Measurements from ENCODE around the gene TF. TPM values are rescaled to one million over a fixed set of nuclear protein-coding genes. Genes with fewer than 3 reads are reported as not detected.

Gene TF
- polyA plus RNA-seq, 3 donors: 0.73 TPM; not detected in 2

DNA sequence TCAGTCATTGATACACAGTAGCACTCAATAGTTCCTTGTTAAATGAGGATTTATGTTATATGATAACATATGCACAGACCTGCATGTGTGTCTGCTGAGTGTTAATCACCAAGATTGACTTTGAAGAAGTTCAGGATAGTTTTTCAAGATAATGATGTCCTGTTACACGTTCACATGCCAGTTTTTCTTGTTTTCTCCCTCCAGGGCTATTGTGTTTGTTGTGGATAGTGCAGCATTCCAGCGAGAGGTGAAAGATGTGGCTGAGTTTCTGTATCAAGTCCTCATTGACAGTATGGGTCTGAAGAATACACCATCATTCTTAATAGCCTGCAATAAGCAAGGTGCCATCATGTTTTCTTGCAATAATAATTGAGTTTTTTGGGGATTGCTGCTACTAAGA lies 69.2 kb downstream of the TF start:
- H3K36me3 ChIP-seq (replicated peaks in 1 of 2; ENCODE audit: control insufficient read depth in 1 of 2, insufficient read depth in 2 of 2, low read length in 2 of 2): peaks cover 68 to 89% of the 10 kb centered on the region in 2 donors
- intact Hi-C loops (cut with micrococcal nuclease): no loop called here
- Mint-ChIP-seq H3K9me3 (no peaks in the 10 kb centered on the region), H3K4me3 (no peak overlapping the region), H3K27ac (no peak overlapping the region), H3K27me3 (ENCODE audit: low read depth in 3 of 3) (no peaks in the 10 kb centered on the region), H3K4me1 (no peaks in the 10 kb centered on the region), H3K36me3 (peaks cover 66 to 82% of the 10 kb centered on the region in 2 donors)
- no peaks in the 10 kb centered on the region for H3K9me3 ChIP-seq (replicated peaks in 1 of 2; ENCODE audit: control insufficient read depth in 1 of 2, insufficient read depth in 1 of 2, low read length in 2 of 2)
- 88% methylated on average over 1 of the region's 2 CpGs for WGBS (ENCODE audit: insufficient coverage)
- no peaks in the 10 kb centered on the region for H3K27me3 ChIP-seq (ENCODE audit: control insufficient read depth in 2 of 2, insufficient read depth in 2 of 2, low read length in 2 of 2)
- no peaks in the 10 kb centered on the region for H3K79me2 ChIP-seq (ENCODE audit: insufficient read depth, low read length)
- H3K4me3 ChIP-seq (replicated peaks in 1 of 3; ENCODE audit: low read depth in 2 of 3, low read length in 3 of 3): no peak overlapping the region
- H3K4me2 ChIP-seq (replicated peaks; ENCODE audit: extremely low read depth, low read length, poor library complexity, severe bottlenecking): no peak overlapping the region
- no peak for DNase-seq
- H3K27ac ChIP-seq (ENCODE audit: low read depth in 1 of 2, low read length in 2 of 2): no peak overlapping the region
- H3K4me1 ChIP-seq (ENCODE audit: control insufficient read depth in 1 of 2, insufficient read depth in 2 of 2, low read length in 2 of 2): no peaks in the 10 kb centered on the region
- H4K20me1 ChIP-seq (ENCODE audit: insufficient read depth, low read length): no peaks in the 10 kb centered on the region
- TF ChIP-seq, protein P1, sequence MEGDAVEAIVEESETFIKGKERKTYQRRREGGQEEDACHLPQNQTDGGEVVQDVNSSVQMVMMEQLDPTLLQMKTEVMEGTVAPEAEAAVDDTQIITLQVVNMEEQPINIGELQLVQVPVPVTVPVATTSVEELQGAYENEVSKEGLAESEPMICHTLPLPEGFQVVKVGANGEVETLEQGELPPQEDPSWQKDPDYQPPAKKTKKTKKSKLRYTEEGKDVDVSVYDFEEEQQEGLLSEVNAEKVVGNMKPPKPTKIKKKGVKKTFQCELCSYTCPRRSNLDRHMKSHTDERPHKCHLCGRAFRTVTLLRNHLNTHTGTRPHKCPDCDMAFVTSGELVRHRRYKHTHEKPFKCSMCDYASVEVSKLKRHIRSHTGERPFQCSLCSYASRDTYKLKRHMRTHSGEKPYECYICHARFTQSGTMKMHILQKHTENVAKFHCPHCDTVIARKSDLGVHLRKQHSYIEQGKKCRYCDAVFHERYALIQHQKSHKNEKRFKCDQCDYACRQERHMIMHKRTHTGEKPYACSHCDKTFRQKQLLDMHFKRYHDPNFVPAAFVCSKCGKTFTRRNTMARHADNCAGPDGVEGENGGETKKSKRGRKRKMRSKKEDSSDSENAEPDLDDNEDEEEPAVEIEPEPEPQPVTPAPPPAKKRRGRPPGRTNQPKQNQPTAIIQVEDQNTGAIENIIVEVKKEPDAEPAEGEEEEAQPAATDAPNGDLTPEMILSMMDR (IDR thresholded peaks at IDR 0.05): no peak
- no peak overlapping the region for H2AFZ ChIP-seq (ENCODE audit: insufficient read depth, low read depth, low read length, poor library complexity, severe bottlenecking)
- no peak overlapping the region for H3K9ac ChIP-seq (ENCODE audit: insufficient read depth, low read length, poor library complexity, severe bottlenecking)

DNA sequence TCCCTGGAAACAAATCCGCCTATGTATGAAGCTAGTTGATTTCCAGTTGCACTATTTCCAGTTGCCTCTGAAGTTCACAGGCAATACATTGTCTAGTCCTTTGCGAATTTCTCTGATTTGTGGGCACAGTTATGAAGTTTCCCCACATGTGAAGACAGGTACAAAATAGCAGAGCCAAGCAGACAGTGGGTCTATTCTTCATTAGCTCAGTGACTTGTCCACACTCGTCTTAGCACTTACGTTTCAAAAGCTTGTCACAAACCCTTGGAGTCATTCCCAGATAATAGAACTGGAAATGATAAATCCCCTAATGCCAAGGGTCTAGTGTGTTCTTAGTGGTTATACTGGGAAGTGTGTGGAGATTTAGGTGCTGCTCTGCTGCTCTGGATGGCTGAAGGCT lies 73.9 kb downstream of the TF start:
- no peaks in the 10 kb centered on the region for H3K4me1 Mint-ChIP-seq
- H3K4me3 Mint-ChIP-seq: no peak overlapping the region
- no peak overlapping the region for H3K27ac Mint-ChIP-seq
- no peak overlapping the region for H3K9ac ChIP-seq (ENCODE audit: insufficient read depth, low read length, poor library complexity, severe bottlenecking)
- H3K36me3 ChIP-seq (replicated peaks in 1 of 2; ENCODE audit: control insufficient read depth in 1 of 2, insufficient read depth in 2 of 2, low read length in 2 of 2): peaks cover 71 to 91% of the 10 kb centered on the region in 2 donors
- no peaks in the 10 kb centered on the region for H3K4me1 ChIP-seq (ENCODE audit: control insufficient read depth in 1 of 2, insufficient read depth in 2 of 2, low read length in 2 of 2)
- no peak overlapping the region for H3K27ac ChIP-seq (ENCODE audit: low read depth in 1 of 2, low read length in 2 of 2)
- no peaks in the 10 kb centered on the region for H3K9me3 ChIP-seq (replicated peaks in 1 of 2; ENCODE audit: control insufficient read depth in 1 of 2, insufficient read depth in 1 of 2, low read length in 2 of 2)
- intact Hi-C loops (cut with micrococcal nuclease): no loop called here
- no peaks in the 10 kb centered on the region for H3K27me3 Mint-ChIP-seq (ENCODE audit: low read depth in 3 of 3)
- 100% methylated on average over 1 of the region's 4 CpGs for WGBS (ENCODE audit: insufficient coverage)
- no peaks in the 10 kb centered on the region for H4K20me1 ChIP-seq (ENCODE audit: insufficient read depth, low read length)
- no peak overlapping the region for H2AFZ ChIP-seq (ENCODE audit: insufficient read depth, low read depth, low read length, poor library complexity, severe bottlenecking)
- H3K79me2 ChIP-seq (ENCODE audit: insufficient read depth, low read length): no peaks in the 10 kb centered on the region
- peaks cover 74 to 77% of the 10 kb centered on the region in 2 donors for H3K36me3 Mint-ChIP-seq
- H3K27me3 ChIP-seq (ENCODE audit: control insufficient read depth in 2 of 2, insufficient read depth in 2 of 2, low read length in 2 of 2): no peaks in the 10 kb centered on the region
- no peak overlapping the region for H3K4me2 ChIP-seq (replicated peaks; ENCODE audit: extremely low read depth, low read length, poor library complexity, severe bottlenecking)
- H3K9me3 Mint-ChIP-seq: no peaks in the 10 kb centered on the region
- TF ChIP-seq, protein P1 (IDR thresholded peaks at IDR 0.05): no peak
- no peak overlapping the region for H3K4me3 ChIP-seq (replicated peaks in 1 of 3; ENCODE audit: low read depth in 2 of 3, low read length in 3 of 3)
- no peak for DNase-seq

Data from CD14-positive monocyte (primary cell).